GM21529 (cell line): ENCODE results near the gene PELI2.

Experiments used
- ATAC-seq: cut with Tn5 transposase; IDR thresholded peaks from one replicate; pipeline ENCODE4 v1.9.1; 2021; ENCODE audit not compliant: unreplicated experiment

PELI2 gene

DNA sequence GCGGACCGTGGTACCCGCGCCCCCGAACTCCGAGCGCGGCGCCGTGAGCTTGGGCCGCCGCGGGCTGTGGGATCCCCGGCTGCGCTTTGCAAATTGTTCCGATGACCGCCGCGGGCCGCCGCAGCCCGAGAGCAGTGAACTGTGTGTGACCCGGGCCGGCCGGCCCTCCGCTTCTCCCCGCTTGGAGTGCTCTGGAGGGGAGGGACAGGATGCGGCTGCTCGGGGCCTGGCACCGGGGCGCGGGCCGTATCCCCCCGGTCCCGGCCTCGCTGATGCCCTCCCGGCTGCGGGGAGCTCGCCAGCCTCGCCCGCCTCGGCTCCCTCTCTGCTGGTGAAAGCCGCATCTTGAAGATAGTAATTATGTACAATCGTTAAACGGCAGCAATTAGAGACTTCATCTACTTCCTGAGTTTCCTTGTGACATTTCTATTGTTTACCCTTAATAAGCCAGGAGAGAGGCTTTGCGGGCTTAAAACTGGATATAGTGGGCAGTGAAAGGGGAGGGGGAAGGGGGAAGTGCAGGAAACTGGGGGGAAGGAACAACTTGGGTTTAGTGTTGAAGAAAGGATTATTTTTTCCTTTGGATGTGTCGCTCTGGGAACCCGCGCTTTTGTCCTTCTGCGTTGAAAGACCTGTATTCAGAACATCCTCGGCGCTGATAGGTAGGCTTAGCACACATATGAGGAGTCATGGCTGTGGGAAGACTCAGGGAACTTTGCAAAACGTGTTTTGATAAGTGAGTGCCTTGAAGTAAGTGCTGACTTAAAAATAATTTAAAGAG lies 1.2 kb downstream of the PELI2 start:
- ATAC-seq = no peak

DNA sequence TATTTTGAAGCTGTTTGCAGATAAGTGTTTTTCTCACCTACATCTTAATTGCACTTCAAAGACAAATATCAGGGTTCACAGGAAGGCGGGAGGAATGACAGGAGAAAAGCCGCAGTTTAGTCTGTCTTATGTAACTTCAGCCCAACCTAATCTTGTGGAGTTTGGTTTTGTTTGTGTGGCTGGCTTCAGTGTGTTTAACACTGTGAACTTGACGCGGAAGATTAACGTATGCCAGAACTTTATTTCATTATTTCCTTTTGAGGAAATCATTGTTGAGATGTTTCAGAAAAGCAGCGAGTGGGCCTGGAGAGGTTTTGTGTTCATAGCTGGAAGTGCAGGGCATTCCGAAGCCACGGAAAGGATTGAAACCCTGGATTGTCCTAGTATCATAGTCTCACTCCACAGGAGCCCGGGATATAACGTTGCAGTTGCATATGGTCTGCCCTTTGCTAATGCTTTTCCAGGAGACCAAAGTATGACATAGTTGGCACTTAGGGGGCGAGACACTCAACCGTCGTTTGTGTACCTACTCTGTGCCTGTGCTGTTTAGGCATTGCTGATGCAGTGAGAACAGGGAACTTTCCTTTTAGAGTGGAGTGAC lies 2.0 kb downstream of the PELI2 start:
- ATAC-seq = no peak

DNA sequence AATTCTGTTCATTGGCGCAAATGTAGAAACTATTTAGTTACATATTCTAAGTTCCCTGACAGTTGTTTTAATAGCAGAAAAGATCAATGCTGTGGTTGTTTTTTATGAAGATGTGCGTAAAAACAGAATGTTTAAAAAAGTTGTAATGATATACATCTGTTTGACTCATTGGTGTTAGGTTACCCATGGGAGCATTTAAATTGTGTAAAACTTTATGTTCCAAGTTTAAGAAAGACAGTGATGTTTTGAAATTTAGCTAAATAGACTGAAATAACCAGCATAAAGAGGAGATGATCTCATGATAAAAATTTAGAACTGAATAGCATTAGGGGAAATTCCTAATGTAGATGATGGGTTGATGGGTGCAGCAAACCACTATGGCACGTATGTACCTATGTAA lies 3.6 kb downstream of the PELI2 start:
- no peak for ATAC-seq

DNA sequence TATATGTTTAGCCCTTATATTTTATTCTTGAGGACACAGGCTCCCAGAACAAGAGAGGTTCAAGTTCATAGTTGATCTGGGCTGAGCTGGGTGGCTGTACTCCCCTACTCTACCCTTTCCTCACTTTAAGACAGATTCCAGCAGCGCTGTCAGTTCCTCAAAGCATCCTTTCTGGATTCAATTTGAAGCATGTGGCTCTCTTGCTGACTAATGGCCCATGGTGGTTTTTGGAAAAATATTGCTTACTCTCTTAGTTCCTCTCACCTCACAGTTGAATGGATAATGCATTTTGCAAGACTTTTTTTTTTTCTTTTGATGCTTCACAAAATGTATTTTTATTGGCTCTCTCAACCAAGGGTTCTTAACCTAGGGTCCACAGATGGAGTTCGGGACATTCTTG lies 4.1 kb downstream of the PELI2 start:
- no peak for ATAC-seq

DNA sequence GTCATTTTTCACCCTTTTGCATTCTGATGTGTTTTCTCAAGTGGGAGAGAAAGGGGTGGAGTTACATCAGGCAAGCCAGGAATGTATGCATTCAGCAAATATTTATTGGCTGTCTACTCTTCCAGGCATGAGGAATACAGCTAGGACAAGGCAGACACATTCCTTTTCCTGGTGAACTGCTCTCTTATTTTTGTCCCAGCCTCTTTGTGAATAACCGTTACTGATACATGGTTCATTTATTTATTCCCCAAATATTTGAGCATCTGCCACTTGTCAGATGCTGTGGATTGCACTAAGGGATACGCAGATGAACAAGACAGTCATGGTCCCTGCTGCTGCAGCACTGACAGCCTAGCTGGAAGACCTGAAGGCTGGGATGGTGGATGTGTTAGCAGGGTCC lies 6.1 kb downstream of the PELI2 start:
- no peak for ATAC-seq

DNA sequence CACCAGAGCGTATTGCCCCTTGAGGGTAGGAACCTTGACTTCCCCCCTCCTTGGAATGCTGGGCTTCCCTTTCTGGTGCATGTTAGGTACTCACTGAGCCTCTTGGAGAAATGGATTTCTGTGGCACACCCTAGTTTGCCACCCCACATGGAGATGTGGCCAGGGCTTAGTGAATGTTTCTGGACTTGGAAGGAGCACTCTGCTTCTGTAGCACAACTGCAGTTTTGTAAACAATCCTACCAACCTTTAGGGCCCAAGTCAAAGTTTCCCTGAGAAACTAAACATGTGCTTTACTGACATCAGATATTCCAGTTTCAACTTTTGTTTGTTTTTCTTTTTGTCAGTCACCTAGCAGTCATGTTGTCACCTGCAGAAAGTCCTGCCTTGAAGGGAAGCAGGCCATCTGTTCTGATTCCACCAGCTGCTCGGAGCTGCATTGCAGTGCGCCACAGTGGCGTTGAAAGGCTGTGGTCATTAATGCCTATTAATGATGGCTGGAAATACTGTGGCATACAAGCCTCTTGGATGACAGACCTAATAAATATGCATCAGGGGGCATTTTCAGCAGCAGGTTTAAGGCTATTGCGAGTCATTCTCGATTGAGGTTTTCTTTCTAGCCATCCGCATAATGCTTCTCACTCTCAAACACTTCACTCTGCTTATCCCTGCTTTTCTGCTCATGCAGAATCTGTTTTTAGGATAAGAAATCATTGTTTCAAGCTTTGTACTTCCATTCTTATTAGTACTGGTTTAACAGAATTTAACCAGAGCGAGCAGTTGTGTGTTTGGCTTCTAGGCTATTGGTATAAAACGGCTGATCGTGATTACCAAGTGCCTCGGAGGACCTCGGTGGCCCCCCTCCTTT lies 7.8 kb downstream of the PELI2 start:
- ATAC-seq = no peak

DNA sequence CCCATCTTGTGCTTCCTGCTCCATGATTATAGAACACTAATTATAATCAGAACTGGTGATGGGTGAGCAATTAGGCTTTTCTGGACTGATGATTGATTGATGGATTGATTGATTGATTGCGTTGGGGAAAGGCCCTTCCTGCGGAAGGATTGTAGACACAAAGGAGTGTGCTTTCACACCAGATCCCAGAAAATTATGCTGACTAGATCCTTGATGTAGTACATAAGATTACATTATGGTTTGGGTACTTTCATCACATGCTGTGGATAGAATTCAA lies 8.4 kb downstream of the PELI2 start:
- no peak for ATAC-seq

DNA sequence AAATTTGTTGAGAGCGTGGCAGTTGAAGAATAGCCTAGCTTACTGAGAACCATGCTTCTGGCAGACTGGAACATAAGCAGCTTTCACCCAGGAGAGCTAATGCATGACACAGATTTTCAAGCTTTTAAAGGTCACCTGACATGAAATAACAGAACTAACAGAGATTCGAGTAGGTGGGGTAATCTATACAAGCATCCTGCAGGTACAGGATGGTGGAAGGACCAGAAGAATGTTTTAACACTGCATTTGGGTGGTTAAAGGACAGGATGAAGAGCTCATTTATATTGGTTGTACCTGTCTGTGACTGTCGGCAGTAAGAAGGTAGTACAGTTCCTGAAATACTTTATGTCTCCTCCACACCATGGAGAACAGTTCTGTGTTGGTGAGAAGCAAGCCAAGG lies 8.9 kb downstream of the PELI2 start:
- no peak for ATAC-seq

DNA sequence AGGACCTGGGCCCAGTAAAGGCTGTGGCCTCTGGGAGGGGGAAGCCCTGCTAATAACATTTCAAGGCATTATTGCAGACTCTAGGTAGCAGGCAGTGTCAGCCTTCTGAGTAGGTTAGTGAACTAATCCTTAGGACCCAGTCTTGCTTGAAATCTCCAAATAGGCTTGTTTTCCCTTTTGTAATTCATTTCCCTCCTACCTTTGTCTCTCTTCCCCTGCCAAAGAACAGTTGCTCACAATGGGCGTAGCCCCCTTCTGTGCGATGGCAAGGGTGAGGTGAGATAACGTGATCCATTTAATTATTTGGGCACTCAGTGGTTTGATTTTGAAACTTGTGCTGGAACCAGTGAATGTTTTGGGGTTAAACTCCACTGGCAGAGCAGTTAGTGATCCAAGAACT lies 10.9 kb downstream of the PELI2 start:
- ATAC-seq = no peak

DNA sequence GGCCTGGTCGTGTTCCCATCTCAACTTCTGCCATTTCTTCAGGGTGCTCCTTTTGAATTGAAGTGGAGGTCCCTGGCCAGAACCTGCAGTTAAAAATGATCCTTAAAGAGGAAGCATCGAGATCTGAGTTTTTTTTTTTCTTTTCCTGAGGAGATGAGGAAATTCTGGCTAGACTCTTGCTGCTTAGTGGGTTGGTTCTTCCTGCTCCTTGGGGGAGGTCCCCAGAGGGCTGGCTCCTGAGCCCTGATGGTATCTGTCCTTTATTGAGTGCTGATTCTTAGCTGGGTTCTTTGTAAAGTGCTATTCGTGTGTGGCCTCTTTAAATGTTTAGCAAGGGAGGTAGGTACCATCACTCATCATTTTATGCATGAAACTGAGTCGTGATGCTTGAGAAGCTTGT lies 11.7 kb downstream of the PELI2 start:
- ATAC-seq = no peak

DNA sequence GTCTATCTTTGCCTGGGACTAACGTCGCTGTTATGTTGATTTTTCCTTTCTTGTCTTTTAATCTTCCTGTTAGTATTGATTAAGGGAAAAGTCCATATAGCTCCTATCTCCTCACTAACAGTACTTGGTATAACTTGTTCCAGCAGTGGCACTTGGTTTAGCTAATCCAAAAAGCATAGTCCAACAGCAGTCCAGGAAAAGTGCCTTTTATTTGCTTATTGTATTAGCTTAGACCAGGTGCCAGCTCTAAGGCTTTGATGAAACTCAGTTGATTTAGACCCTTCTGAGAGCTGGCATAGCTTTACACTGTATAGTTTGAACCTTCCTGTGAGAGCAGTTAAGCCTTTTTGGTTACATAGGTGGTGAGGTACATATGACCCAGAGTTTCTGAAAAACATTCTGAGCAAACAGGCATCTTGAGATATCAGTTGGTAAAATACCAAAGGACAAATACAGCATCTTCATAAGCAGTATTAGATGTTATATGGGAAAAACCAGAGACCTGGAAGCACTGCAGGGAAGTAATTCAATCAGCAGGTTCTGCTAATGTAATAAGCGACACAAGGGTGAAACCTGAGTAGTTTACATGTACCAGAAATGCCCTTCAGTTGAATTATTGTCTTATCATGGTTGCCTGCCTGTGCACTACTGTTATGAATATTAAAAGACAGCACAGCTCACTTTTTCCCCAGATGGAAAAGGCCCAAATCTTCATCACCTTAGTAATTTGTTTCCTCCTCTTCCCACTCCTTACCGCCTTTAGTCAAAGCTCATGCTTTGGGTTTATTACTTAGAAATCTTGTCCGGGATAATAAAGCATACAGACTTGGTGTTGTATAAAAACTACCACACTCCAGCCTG lies 13.0 kb downstream of the PELI2 start:
- no peak for ATAC-seq

DNA sequence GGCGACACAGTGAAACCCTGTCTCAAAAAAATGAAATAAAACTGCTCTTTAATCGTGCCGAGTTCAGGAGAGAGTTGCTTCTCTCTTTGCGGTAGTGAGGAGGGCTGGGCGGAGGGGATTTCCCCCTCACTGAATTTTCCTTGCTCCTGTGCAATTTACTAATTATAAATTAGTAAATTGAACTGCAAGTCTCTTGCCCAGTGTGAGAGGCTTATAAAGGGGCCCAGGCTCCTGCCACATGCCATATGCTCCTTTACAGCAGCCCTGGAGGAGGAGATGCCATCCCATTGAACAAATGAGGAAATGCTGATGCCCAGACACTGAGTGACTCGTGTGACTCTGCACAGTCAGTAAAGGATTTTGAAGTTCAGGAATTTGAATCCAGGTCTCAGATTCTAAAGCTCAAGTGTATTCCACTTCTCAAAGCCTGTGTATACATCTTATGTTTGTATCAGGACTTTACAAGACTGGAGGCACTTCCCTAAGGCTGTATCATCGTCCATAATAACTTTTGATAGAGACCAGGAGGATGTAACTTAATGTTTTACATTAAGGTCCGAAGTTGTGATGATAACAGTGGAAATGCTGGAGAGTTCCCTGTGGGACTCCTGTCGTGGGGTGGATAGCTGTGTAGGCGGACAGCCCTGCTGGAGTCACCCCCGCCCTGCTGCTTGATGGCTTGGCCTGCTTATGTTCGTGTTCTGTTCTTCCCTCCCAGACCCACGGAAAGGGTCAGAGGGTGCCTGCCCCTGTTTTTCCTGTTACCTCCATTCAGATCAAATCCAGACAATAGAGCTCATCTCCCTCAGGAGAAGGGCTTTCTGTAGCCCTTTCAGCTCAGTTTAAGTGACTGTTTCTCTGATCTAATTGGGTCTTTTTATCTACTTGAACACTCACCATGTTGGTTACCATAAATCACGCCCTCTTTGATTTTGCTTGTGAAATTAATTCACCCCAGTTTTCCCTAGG lies 13.9 kb downstream of the PELI2 start:
- no peak for ATAC-seq

DNA sequence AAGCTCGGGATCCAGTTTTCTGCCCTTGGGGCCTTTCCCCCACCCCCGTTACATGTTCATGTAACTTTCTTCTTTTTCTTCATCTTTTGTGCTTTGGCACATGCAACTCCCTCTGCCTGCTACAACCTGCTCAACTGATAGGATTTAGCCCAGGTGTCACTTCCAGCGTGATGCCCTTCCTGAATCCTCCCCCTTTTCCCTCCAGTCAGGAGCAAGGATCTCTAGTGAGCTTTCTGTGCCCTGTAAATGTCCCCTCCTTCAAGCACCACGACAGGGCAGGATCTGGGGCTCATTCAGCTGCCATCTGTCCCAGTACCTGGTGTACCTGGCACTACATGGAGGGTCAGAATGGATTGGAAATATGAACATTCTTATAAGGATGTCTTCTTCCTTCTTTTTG lies 15.3 kb downstream of the PELI2 start:
- no peak for ATAC-seq

DNA sequence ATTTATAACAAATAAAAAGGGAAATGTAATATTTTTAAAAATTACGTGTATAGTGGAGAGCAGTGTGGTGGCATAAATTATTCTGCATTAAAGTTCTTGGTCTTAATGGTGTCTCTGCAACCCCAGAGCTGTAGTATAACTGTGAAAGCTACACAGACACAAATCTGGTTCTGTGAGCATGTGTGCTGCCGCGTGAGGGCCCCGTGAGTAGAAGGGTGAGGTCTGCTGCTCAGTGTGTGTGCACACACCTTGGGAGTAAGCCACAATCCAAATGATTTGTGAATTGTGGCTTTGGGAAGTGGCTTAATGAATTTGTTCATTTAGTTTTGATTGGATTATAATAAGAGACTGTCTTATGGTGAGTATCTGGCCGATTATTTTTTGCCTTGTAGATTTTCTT lies 16.8 kb downstream of the PELI2 start:
- ATAC-seq = no peak

DNA sequence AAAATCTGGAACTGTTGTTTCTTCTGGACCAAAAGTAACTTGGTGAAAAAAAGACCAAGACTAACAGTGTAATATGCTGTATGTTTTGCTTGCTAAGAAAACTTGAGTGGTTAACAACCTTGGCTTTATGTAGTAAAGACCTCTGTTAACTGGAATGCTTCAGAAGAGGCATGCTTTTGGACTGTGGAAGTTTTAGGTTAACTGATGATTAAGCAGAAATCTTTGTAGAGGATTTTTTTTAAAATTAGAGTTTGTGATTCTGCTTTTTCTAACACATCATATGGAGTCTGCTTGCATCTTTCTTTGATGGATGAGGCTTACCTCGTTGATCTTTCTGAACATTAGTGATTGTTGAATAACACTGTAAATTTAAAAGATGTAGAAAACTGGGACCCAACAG lies 17.5 kb downstream of the PELI2 start:
- no peak for ATAC-seq

DNA sequence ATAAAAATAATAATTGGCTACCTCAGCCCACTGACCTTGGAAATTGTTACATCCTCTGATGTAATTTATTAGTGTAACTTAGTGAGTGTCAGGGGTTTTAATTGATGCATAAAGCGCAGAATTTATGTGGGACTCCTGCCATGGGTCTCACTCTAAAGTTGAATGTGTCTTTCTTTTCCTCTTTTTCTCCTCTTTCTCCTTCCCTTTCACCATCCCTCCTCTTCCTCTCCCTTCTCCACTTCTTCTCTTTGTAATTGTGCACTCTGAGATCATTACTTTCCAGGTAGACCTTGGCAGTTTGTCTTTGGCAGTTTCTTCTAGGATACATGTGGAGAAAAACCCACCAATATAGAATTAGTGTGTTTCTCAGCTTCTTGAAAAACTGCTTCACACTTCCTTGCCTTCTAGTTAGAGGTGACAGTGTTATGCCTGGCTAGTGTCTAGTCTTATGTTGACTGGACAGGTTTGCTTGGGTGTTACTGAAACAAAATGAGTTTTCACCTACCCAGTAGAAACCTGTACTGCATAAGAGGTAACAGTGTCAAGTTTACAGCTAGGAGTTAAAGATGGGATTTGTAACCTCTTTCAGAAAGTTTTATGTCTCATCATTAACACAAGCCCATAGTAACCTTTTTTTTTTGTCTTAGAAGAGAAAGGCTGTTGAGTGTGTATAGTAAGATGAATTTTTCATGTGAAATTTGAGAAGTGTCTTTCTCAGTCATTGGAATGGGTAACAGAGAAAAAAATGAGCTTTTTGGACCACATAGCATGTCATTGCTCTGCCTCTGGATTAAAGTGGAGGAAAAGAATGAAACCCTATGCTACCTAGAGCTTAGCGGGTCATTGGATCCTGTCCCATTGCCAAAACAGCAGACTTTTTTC lies 18.6 kb downstream of the PELI2 start:
- no peak for ATAC-seq

DNA sequence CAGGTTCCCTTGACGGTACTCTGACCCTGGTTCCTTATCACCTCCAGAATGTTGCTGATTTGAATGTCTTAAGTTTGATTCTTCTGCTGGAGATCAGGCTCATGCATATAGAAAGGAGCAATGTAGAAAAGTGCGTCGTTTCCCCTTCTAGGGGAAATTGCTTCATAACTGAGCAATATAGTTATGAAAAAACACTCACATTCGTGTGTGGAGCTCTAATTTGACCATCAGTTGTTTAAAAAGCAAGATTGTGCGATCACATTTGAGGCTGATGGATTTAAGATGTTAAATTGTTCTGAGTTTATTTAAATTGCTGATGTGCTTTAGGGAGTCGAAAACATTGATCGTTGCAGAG lies 19.2 kb downstream of the PELI2 start:
- ATAC-seq = no peak

DNA sequence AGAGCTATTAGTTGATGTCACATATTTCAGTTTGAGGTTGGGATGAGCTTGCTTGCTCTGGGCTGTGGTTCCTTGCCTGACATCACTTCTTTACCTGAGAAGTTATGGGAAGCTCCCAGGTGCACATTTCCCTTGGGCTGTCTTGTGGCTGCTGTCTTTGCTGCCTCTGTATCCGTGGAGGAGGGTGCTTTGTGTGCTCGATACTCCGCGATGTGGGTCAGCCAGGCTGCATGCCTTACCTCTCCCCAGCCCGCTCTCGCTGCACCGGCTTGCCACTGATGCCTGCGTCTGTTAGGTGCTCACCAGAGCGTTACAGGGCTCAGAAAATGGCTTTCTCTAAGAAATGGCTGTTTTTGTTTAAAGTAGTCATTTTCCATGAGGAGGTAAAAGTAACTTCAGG lies 19.6 kb downstream of the PELI2 start:
- no peak for ATAC-seq

DNA sequence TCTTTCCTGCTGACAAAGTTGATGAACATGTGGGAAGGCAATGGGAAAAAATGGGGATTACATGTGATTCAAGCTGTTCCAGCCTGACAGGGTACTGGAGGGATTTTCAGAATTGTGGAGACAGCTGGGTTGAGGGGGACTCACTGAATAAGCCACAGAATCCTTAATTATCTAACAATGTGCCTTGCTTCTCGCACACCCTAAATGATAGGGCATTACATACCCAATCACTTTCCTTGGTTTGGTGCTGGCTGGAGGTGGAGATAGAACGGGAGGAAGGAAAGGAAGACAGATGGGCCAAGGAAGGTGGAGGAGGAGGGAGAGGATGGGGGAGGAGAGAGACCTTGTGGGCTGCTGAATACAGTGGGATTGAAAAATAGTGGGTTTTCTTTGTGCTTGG lies 20.7 kb downstream of the PELI2 start:
- ATAC-seq = no peak
